Mucosa of descending colon (tissue), 3 donors: ENCODE results near the gene ETS2. TPM values are rescaled to one million over a fixed set of nuclear protein-coding genes. Genes with fewer than 3 reads are reported as not detected.

Source experiments
- ATAC-seq: fragments of 200-7000 bp; cut with Tn5 transposase; one replicate; pipeline ENCODE4 v1.9.1; 2020; ENCODE audit warnings: mild to moderate bottlenecking, moderate library complexity
- DNase-seq, 3 donors: peaks; one replicate each; pipeline ENCODE4 v3.0.0-alpha.2; 2020
- H3K36me3 ChIP-seq: fragments of 200-600 bp; one replicate; pipeline ENCODE4 v1.8.0; 2021; ENCODE audit warnings: low read depth, mild to moderate bottlenecking
- H3K4me1 ChIP-seq: fragments of 200-600 bp; one replicate; pipeline ENCODE4 v1.8.0; 2021; ENCODE audit warnings: low read depth, mild to moderate bottlenecking
- H3K4me3 ChIP-seq: fragments of 200-600 bp; one replicate; pipeline ENCODE4 v1.8.0; 2021; ENCODE audit warnings: mild to moderate bottlenecking
- H3K9me3 ChIP-seq: fragments of 200-600 bp; one replicate; pipeline ENCODE4 v1.8.0; 2021; ENCODE audit warnings: mild to moderate bottlenecking
- intact Hi-C, 2 donors: fragments of 100-400 bp; cut with DNase I in 1 of 2; cut with micrococcal nuclease in 1 of 2; formaldehyde crosslinking; loops; one replicate each; pipeline versions ENCODE4 v1.11.0 to v1.11.1; 2022; cut with DNase I, micrococcal nuclease
- total RNA-seq, 3 donors: library from RNA; stranded (reverse); fragmentation: NEBNext Ultra II Directional in 2 of 3; extraction: Animal tissue kit (Norgen Biotek cat#: 25700) in 2 of 3; gene quantifications; one replicate each; pipeline versions ENCODE4 v1.2.1 to v1.2.4, GENCODE V29; 2021 to 2023
- TF ChIP-seq, protein P1 (sequence below): fragments of 200-600 bp; IDR thresholded peaks from one replicate; pipeline ENCODE4 v1.8.0; 2022; ENCODE audit warnings: antibody characterized with exemption, mild to moderate bottlenecking
- donor health status: DM: no; HTN: no; CAD: no; lungs with moderate emphysema.
- donor health status: DM: no; HTN: no; CAD: no.
- donor health status: DM: no; HTN: yes; CAD: no.

Gene ETS2
- total RNA-seq, 3 donors from 2014 or later = 115 to 222 (median 171) TPM

DNA sequence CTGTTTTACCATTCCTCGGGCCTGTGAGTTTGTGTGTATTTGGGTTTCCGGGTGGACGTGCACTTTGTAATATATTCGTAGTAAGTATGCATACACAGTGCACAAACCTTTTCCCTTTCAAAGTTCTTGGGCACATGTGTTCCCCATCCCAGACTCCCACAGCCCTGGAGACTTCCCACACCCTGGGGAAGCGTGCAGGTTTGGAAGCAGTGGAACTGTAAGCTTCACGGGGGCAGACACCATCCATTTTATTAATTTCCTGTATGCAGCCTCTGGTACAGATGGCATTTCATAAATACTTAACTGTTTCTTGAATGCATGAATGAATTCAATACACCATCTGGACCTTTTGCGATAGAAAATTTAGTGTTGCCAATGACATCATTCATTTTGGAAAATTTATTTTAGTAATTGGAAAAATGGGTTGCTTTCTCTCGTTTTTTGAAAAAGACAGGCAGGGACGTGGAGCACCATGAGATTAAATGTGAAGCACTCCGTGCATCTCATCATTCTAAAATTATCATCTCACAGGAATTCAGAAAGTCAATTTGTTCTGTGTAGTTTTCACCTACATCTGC is 10.8 kb downstream of the ETS2 start:
- intact Hi-C loops = loop anchor here in 1 of 2 donors (10.0 kb wide), 1 partner anchor 138 kb away; no protein-coding TSS in a partner anchor
- no peaks in the 10 kb centered on the region for H3K36me3 ChIP-seq
- H3K4me1 ChIP-seq = peaks cover 63% of the 10 kb centered on the region
- DNase-seq = no peak
- H3K9me3 ChIP-seq = no peaks in the 10 kb centered on the region
- TF ChIP-seq, protein P1, sequence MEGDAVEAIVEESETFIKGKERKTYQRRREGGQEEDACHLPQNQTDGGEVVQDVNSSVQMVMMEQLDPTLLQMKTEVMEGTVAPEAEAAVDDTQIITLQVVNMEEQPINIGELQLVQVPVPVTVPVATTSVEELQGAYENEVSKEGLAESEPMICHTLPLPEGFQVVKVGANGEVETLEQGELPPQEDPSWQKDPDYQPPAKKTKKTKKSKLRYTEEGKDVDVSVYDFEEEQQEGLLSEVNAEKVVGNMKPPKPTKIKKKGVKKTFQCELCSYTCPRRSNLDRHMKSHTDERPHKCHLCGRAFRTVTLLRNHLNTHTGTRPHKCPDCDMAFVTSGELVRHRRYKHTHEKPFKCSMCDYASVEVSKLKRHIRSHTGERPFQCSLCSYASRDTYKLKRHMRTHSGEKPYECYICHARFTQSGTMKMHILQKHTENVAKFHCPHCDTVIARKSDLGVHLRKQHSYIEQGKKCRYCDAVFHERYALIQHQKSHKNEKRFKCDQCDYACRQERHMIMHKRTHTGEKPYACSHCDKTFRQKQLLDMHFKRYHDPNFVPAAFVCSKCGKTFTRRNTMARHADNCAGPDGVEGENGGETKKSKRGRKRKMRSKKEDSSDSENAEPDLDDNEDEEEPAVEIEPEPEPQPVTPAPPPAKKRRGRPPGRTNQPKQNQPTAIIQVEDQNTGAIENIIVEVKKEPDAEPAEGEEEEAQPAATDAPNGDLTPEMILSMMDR = no peak
- no peak for ATAC-seq
- no peak overlapping the region for H3K4me3 ChIP-seq

DNA sequence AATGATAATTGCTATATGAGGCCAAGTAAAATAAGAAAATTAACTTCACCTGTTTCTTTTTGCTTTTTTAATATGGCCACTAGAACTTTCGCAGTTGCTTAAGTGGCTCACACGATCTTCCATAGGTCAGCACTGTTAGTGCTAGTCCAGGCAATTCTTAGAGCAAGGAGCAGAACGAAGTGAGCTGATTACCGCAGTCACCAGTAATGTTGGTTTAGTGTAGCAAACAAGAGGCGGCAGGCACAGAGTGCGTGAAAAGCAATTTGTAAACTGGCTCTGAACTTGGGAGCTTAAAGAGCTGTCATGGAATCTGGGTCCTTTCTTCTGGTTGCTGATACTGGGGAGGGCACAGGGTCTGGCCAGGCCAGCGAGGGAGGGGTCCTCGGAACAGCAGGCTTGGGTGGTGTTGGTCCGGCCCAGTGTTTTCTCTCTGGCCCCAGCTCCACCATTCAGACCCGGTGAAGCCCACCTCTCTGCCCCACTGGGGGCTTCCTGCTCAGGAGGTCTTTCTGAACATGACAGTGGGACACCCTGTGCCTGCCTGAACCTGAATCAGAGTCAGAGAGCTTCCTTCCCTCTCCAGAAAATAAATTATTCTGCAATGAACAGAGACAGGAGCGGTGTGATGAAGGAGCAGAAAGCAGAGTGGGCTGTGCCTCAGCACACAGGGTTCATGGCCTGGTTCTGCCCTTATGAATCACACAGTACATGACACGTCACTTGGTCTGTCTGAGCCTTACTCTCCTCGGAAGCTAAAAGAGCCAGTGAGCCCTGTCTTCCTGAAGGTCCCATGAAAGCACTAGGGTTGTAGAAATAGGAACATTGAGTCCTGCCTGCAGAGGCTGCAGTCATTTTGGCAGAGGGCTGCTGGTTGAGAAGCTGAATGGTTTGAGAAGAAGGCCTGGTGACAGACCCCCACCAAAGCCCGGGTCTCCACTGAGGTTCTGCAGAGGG is 11.9 kb downstream of the ETS2 start:
- peaks cover 60% of the 10 kb centered on the region for H3K4me1 ChIP-seq
- peak in 1 of 3 donors; percentile 53 for DNase-seq
- ATAC-seq = peak; percentile 53
- no peaks in the 10 kb centered on the region for H3K9me3 ChIP-seq
- intact Hi-C loops = loop anchor here in 1 of 2 donors (10.0 kb wide), 1 partner anchor 137 kb away; no protein-coding TSS in a partner anchor
- no peak overlapping the region for H3K4me3 ChIP-seq
- TF ChIP-seq, protein P1 = no peak
- peaks cover 2% of the 10 kb centered on the region for H3K36me3 ChIP-seq

DNA sequence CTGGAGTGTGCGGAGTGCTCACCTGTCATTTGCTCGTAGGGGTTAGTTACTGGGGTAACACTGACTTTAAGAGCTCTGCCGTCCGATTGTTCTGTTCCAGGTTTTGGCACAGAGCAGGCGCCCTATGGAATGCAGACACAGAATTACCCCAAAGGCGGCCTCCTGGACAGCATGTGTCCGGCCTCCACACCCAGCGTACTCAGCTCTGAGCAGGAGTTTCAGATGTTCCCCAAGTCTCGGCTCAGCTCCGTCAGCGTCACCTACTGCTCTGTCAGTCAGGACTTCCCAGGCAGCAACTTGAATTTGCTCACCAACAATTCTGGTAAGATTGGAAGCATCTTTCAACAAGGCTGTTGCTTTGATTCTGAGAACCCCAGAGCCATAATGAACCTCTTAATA is 12.6 kb downstream of the ETS2 start:
- TF ChIP-seq, protein P1 = no peak
- H3K4me1 ChIP-seq = peaks cover 56% of the 10 kb centered on the region
- DNase-seq = peak in 1 of 3 donors; percentile 38

DNA sequence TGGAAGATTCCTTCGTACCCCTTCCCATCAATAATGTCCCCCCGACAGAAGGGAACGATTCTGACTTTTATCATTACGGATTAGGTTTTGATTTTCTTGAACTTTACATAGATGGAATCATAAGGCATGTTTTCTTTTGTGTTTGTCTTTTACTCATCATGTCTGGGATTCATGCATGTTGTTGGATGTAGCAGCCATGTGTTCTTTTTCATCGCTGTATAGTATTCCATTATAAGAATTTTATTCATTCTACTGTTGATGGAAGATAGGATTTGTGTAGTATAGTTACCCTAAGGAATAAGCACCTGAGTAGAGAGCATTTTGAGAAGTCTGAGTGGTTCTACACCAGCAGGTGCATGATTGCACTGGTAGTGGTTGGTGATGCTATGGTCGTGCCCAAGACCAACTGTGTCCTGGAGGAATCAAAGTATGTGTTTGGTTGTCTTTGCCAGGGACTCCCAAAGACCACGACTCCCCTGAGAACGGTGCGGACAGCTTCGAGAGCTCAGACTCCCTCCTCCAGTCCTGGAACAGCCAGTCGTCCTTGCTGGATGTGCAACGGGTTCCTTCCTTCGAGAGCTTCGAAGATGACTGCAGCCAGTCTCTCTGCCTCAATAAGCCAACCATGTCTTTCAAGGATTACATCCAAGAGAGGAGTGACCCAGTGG is 13.5 kb downstream of the ETS2 start:
- TF ChIP-seq, protein P1 = no peak
- H3K4me3 ChIP-seq = no peak overlapping the region
- peaks cover 6% of the 10 kb centered on the region for H3K36me3 ChIP-seq
- peaks cover 47% of the 10 kb centered on the region for H3K4me1 ChIP-seq
- no peaks in the 10 kb centered on the region for H3K9me3 ChIP-seq
- intact Hi-C loops = loop anchor here in 1 of 2 donors (10.0 kb wide), 1 partner anchor 136 kb away; no protein-coding TSS in a partner anchor
- ATAC-seq (no peak), DNase-seq (no peak)

More for the DNA sequence above, 12.6 kb downstream of the ETS2 start:
- Histone ChIP-seq H3K36me3 (peaks cover 6% of the 10 kb centered on the region), H3K9me3 (no peaks in the 10 kb centered on the region), H3K4me3 (no peak overlapping the region)
- peak; percentile 3 for ATAC-seq
- intact Hi-C loops = loop anchor here in 1 of 2 donors (10.0 kb wide), 1 partner anchor 136 kb away; no protein-coding TSS in a partner anchor

DNA sequence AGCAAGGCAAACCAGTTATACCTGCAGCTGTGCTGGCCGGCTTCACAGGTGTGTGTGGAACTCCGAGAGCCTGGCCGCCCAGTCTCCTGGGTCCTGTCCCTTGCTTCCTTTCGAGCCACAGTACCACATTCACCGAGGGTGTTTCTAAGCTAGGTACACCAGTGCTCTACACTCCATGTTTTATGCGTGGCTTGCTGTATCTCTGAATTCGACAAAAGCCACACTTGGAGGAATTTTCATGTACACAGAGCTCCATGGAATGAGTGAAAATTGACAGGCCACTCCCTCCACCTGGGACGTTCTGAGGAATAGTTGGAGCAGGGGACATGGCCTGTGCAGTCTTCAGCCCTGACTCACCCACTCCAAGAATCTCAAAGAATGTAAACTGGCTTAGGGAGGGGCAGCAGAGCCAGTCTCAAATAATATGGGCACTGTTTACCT is 14.0 kb downstream of the ETS2 start:
- intact Hi-C loops = loop anchor here in 1 of 2 donors (10.0 kb wide), 1 partner anchor 135 kb away; no protein-coding TSS in a partner anchor
- Histone ChIP-seq H3K9me3 (no peaks in the 10 kb centered on the region), H3K36me3 (peaks cover 6% of the 10 kb centered on the region), H3K4me3 (no peak overlapping the region), H3K4me1 (peaks cover 48% of the 10 kb centered on the region)
- peak; percentile 47 for ATAC-seq
- DNase-seq = peak in 2 of 3 donors; percentile 56 to 63
- TF ChIP-seq, protein P1 = no peak
